ENCODE results near the gene HHIP. TPM values are rescaled to one million over a fixed set of nuclear protein-coding genes. Genes with fewer than 3 reads are reported as not detected.

The HHIP gene
- total RNA-seq, 1 experiment from 2014 or later = 48.8 TPM

DNA sequence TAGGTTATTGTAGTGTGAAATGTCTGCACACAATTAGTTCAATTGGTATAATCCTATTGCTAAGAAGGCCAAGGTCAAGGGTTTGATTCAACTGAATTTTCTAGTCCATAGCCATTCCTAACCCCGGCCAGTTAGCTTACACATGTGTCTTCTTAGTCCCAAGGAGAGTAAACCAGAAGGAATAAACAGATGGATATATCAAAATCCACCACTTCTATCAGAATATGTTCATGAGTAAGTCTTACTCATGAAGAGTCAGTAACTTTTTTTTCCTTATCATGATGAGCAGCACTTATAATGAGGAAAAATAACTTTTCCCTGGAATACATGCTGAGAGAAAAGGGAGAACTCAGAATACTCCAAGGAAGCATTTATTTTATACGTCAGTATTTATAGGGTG, 9.5 kb downstream of the HHIP start:
- DNase-seq (ENCODE audit: low read depth) = peak; percentile 13

DNA sequence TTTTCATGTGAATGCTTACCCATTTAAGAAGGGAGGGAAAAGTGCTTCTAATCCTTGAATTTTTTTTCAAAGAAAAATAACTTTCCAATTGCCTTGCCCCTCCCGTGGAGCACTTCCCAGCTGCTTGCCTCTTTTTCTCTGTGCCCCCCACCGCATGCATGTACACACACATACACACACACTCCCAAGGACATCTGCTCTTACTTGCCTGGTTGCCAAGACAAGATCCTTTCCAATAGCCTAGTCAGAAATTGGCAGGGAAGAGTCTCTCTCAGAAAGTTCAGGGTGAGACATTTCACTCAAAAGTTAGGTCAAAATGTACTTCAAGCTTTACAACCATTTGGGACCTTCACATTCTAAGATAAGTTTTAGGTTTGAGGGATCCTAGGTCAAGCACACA, 10.9 kb downstream of the HHIP start:
- DNase-seq (ENCODE audit: low read depth) = no peak

DNA sequence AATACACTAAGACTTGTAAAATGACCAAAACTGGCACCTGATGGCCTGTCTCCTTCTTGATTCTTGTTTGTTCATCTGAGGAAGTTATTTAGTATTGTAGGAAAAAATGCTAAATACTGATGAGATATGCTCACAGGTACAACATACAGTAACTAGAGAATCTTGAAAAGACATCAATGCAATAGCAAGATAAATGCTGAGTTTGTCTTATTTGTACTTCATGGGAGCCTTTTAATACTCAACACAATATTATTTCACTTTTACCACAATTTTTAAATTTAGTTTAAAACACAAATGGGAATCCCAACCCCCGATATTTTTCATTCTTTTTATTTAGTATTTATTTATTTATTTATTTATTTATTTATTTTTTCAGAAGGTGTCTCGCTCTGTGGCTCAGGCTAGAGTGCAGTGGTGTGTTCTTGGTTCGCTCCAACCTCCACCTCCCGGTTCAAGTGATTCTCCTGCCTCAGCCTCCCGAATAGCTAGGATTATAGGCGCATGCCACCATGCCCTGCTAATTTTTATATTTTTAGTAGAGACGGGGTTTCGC, 12.1 kb downstream of the HHIP start:
- no peak for DNase-seq (ENCODE audit: low read depth)

DNA sequence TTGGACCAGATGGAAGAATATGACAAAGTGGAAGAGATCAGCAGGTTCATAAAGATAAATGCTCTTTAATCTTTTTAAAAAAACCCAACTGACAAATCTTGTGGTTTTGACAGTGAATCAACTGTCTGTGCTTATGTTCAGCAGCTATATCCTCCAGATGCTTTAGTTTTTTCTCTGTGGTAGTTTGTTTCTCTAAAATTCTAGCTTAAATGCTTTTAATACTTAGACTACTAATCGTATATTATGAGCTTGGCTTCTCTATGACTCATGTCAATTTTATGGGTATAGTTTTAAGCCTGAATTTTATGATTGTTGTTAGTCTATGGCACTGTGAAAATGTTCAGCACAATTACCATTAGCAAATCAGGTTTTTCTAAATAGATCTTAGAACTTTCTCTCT, 12.9 kb downstream of the HHIP start:
- peak; percentile 64 for DNase-seq (ENCODE audit: low read depth)

DNA sequence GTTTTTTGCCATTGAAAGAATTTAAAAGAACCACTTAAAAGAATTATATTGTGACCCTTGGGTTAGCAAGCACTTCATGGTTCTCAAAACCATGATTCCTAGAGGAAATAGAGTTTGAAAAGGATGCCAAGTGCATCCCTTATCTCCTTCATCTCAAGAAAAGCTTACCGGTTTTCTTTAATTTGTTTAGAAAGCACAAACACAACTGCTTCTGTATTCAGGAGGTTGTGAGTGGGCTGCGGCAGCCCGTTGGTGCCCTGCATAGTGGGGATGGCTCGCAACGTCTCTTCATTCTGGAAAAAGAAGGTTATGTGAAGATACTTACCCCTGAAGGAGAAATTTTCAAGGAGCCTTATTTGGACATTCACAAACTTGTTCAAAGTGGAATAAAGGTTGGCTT, 13.5 kb downstream of the HHIP start:
- no peak for DNase-seq (ENCODE audit: low read depth)

DNA sequence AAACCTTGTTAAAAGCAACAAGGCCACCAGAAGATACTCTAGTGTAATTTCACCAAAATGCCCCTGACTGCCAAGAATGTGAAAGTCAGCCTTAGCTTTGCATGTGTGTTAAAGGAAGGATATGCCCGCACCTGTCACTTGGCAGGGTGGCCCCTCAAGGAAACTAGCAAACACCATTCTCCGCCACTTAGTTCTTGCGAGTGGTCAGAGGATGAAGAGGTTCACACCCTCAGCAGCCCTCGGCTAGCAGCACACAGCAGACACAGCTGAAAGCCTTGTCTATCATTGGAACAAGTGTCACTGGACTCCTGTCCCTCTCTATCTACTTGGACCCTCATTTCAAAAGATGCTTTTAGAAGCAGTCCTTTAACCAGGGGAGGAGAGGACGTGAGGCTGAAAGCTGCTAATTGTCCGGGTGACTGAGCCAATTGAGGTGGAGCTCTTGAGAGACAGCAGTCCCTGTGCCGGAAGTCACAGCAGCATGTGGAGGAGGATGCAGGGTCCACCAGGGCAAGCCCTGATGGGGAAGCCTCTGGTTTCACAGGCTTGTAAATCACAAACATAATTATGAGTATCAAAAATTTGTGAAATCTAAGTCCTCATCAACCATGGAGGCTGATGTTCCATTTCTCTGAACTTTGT, 18.0 kb downstream of the HHIP start:
- no peak for DNase-seq (ENCODE audit: low read depth)

DNA sequence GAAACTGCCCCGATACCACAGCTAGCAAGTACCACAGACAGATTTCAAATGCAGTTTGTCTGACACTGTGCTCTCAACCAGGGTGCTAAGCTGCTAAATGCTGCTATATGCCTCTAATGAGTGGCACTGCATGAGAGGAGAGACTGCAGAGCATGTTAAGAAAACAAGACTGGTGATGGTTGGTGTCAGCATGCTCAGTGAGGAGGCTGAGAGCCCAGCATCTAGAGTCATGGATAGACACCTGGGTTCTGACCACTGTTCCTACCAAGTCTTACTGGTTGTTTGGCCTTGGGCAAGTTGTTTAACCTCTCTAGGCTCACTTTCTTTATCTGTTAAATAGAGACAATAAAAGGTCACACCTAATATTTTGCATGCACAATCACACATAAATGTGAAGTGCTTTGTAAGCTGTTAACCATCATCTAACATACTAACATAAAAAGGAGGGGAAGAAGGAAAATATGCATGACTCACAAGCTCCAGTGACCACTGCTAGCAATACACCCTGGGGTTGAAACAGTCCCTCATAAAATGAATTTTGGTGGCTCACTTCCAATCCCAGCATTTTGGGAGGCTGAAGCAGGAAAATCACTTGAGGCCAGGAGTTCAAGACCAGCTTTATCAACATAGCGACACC, 20.7 kb downstream of the HHIP start:
- DNase-seq (ENCODE audit: low read depth) = peak; percentile 73

DNA sequence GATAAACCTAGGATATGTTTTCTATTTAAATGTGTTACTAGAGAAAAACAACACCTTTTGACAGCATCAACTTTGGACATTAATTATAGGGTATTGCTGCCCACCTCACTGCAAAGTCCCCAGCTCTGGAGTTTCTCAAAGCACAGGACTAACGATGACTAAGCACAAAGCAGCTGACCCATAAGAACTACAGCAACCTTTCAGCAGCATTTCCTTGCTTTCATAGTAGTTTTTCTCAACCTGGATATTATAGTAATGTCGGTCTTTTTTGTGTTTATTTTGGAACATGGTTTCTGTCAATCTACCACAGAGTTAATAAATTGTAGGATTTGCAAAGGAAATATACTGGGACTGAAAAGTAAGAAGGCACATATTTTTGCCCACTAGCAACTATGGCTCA, 21.5 kb downstream of the HHIP start:
- DNase-seq (ENCODE audit: low read depth) = no peak

DNA sequence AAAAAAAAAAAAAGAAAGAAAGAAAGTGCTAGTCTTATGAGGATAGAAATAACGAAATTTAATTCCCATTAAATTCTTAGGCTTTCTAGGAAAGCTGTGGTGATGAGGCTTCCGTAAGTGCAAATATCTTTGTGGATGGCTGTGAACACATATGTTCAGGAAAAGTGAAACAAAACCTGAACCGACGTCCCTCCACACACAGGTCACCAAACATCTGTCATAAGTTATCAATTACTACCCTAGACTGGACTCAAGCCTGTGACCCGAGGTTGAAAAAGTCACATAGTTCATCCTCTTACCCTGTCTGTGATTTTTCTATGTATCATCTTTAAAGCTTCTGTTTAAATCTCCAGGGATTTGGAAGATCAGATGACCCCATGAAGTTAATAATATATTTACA, 24.8 kb downstream of the HHIP start:
- no peak for DNase-seq (ENCODE audit: low read depth)

DNA sequence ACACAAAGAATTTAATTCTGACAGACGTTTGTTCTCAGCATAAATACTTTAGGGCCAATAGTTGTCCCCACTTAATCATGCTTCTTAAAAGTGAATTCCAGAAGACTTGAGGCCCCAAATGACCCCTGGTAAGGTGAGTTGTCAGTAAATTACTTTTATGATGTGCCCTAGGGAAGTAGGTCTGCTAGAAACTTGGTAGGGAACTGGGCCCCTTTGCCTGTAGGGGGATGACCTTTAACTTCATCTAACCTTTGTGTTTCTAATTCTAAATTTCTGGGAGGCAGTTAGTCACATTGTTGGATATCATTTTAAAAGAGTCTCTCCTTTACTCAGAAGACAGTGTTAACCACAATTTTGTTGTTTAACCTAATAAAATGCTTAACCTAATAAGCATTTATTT, 28.8 kb downstream of the HHIP start:
- no peak for DNase-seq (ENCODE audit: low read depth)

DNA sequence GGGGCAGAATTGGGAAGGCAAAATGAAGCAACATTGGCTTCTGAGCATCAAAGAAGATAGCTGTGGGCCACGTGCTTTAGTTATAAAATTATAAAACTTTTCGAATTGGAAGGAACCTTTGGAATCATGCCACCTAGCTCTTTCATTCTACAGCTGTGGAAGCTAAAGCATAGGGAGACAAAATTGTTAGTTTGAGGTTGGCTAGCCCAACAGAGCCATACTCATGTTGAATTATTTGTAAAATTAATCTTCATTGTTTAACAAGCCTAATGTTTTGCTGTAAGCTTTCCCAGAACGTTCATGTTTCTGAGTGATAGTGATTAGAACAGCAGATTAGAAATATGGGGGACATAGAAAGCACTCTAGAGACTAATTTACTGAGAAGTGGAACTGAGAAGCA, 35.9 kb downstream of the HHIP start:
- DNase-seq (ENCODE audit: low read depth) = no peak

DNA sequence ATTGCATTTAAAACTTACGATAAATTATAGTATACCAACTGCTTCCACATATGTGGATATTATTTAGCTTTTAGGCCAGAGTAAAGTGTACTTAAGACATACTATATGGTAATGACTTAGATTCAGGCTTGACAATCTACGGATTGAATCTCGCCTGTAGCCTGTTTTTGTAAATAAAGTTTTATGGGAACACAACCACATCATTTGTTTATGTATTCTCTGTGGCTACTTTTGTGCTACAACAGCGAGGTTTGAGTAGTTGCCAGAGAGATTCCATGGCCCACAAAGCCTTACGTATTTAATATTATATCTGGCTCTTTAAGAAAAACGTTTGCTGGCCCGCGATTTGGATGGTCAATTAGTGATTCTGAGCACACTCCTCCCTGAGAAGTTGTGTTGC, 37.6 kb downstream of the HHIP start:
- no peak for DNase-seq (ENCODE audit: low read depth)

DNA sequence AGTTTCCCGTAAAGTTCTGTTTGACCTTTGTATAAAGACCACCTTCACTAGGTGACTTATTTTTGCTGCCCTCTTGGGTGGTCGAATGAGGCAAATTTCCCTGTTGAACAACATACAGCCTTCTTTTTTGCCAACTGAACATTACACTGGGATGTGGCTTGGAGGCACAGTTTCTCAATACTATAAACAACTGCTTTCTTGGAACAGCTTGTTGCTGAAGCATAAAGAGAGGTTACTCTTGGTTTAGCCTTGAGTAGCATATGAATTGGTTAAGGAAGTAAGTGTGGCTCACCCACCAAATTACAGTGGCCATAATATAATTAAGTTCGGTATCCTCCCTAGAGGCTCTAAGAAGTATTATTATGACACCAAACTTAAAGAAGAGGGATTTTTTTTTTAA, 40.0 kb downstream of the HHIP start:
- DNase-seq (ENCODE audit: low read depth) = no peak

DNA sequence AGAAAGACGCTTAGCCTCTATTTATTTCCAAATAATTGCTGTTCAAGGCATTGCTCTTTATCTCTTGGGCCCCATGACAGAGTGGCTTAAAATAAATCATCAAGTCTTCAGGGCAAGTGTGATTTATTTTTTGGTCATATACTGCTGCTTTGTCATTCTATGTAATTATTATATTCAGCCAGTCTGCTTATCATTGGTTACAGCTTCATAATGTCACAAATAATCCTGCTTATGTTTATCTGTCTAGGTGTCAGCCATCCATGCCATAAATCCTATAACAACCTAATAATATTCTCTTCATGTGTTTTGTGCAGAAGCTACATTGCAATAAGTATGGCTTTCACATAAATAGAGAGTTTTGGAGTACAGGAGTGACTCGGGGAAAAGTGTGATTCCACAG, 41.0 kb downstream of the HHIP start:
- DNase-seq (ENCODE audit: low read depth) = no peak

DNA sequence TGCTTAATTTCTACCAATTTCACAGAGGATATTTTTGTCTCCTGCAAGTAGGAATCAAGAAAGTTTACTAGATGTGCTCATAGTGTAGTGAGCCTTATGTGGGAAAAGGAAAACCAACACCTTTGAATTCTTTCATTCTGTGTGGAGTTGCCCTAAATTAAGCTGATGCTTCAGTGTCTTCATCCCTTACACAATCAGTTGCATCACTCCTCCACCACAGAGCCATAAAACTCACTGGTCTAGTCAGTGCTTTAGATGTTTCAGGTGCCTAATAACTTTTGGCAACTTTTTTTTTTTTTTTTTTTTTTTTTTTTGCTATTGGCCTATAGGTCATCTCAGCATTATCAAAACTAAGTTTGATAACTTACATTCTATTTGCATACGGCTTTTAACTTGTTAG, 41.5 kb downstream of the HHIP start:
- DNase-seq (ENCODE audit: low read depth) = no peak

DNA sequence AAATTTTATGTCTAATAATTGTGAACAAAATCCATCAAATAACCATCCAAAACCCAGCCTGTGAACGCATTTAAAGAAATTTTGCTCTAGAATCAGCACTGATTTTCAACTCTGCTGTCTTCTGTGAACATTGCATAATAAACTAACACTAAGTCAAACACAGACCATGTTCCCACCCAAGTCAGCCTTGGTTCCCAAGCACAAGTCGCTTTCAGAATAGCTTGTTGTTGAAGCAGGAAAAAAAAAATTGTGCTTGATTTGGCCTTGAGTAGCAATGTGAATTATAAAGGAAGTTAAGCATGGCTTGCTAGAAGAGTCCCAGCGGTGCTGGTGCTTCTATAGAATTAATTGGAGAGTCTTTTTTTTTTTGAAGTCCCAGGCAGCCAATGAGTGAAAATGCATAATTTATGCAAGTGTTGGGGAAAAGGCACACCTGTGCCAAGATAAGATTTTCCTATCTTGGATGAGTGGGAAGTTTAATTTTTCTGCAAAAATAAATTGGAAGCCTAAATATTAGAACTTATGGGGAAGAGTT, 42.1 kb downstream of the HHIP start:
- no peak for DNase-seq (ENCODE audit: low read depth)

DNA sequence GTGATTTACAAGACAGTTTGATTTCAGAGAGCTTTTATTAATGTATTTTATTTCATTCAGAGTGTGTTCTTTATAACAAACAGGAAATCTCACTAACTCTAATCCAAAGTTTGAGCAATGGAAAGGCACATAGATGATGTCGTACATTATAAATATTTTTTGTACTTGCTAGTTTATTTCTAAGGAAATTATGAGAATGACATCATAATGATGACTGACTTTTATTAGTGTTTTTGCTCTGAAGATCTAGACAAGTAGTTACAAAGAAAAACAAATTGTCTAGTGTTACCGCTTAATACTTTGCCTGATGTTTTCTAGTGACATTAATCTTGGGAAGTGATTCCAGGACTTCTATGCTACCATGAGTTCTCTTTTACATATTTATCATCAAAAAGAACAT, 43.2 kb downstream of the HHIP start:
- DNase-seq (ENCODE audit: low read depth) = no peak

DNA sequence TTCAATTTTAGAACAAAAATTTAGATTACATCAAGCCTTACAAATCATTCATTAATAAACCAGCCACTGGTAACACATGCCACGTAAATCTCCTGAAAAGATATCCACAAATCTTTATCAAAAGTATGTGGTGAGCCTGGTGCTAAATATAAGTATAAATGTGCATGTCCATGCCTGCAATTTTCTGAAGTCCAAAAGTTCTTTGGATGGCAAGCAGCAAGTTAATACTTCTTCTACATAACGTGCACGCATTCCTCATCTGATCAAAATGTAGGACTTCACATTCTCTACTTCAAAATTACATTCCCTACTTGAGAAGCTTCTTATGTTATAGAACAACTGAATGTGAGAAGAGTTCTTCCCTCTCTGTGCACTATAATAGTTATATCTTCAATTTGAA, 49.8 kb downstream of the HHIP start:
- no peak for DNase-seq (ENCODE audit: low read depth)

DNA sequence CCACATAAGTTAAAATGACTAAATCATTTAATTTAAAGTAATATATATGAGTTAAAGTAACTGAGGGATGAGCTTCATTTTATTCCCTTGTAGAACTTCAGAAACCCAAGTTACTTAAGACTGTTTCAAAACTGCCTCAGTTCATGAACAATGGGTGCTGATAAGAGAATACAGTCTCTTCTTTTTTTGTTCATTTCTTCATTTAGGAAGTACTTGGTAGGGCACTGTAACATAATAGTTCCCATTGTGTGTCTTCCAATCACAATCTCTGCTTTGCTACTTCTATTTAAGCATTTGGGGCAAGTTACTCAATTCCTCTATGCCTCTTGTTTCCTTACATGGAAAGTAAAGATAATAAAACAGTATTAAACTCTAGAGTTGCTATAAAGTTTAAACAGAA, 50.4 kb downstream of the HHIP start:
- DNase-seq (ENCODE audit: low read depth) = no peak

DNA sequence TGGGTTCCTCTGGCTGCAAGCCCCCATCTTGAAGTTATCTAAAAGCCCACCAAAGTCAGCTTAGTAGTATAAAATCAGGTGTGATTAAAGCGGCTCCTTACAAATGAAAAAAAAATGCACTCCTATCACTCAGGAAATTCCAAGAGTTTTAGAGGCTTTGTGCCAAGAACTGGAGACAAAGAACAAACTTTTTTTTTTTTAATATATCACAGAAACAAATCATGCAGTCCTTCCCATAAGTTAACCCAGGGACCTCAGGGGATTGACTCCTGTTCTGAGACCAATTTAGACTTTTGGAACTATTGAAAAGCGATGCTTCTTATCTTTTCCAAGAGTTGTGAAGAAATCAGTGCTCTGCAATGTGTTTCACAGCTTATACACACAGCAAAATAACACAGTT, 53.6 kb downstream of the HHIP start:
- DNase-seq (ENCODE audit: low read depth) = peak; percentile 77

DNA sequence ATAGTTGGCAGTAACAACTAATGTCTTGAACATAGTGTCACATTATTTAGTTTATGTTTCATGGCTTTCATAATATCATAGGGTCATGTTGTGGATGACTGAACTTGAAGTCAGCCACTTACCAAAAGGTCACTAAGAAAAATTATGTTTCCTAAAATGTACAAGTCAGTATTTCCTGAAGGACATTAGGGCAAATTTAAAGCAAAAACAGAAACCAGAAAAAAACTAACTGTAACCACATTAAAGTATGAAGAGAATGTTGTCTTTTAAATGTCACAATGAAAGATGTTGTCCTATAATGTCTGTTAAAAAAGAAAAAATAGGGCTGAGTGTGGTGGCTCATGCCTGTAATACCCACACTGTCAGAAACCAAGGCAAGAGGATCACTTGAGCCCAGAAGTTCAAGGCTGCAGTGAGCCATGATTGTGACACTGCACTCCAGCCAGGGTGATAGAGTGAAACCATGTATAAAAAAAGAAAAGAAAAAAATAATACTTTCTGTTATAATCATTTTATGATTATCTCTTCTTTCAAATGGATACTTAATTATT, 55.8 kb downstream of the HHIP start:
- DNase-seq (ENCODE audit: low read depth) = no peak

DNA sequence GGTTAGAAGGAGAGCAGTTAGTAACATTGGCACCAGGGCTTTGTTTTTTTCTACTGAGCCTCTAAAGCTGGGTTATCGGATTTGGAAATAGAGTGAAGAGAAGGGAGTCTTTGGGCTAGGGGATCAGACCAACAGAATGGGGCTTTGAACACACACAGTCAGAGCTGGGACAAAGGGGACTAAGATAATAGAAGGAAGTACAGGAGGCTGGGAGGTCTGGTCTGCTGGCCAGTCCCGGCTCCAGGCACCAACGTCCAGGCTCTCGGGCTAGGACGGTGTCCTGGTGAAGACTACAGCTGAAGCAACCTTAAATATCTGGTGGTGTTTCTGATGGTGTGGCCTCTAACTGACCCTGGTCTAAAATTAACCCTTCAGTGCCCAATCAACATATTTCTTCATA, 57.5 kb downstream of the HHIP start:
- no peak for DNase-seq (ENCODE audit: low read depth)
